ENCODE results near the gene GRAMD1B.

GRAMD1B gene

GRCh38 chr11:123597859-123598258, 167.8 kb downstream of the GRAMD1B start:
- TF ChIP-seq CTCF (IDR thresholded peaks at IDR 0.05; ENCODE audit: low read depth, low read length) = no peak
- H3K4me3 ChIP-seq (ENCODE audit: low read depth, low read length) = no peak overlapping the region

GRCh38 chr11:123601136-123601535, 171.1 kb downstream of the GRAMD1B start:
- TF ChIP-seq CTCF (IDR thresholded peaks at IDR 0.05; ENCODE audit: low read depth, low read length) = no peak
- no peak overlapping the region for H3K4me3 ChIP-seq (ENCODE audit: low read depth, low read length)

GRCh38 chr11:123601743-123602142, 171.7 kb downstream of the GRAMD1B start:
- H3K4me3 ChIP-seq (ENCODE audit: low read depth, low read length) = no peak overlapping the region
- no peak for TF ChIP-seq CTCF (IDR thresholded peaks at IDR 0.05; ENCODE audit: low read depth, low read length)

GRCh38 chr11:123603666-123604065, 173.6 kb downstream of the GRAMD1B start:
- no peak overlapping the region for H3K4me3 ChIP-seq (ENCODE audit: low read depth, low read length)
- TF ChIP-seq CTCF (IDR thresholded peaks at IDR 0.05; ENCODE audit: low read depth, low read length) = no peak

- H3K4me3 ChIP-seq (ENCODE audit: low read depth, low read length) = no peak overlapping the region
- TF ChIP-seq CTCF (IDR thresholded peaks at IDR 0.05; ENCODE audit: low read depth, low read length) = no peak
Measured at GRCh38 chr11:123607781-123608180, 177.7 kb downstream of the GRAMD1B start.

GRCh38 chr11:123608371-123608770, 178.3 kb downstream of the GRAMD1B start:
- H3K4me3 ChIP-seq (ENCODE audit: low read depth, low read length) = no peak overlapping the region
- no peak for TF ChIP-seq CTCF (IDR thresholded peaks at IDR 0.05; ENCODE audit: low read depth, low read length)

- H3K4me3 ChIP-seq (ENCODE audit: low read depth, low read length) = no peak overlapping the region
- no peak for TF ChIP-seq CTCF (IDR thresholded peaks at IDR 0.05; ENCODE audit: low read depth, low read length)
Measured at GRCh38 chr11:123608945-123609344, 178.9 kb downstream of the GRAMD1B start.

All from WI38 (cell line).